ENCODE data around the gene S100A14. TPM values are rescaled to one million over a fixed set of nuclear protein-coding genes. Genes with fewer than 3 reads are reported as not detected.

The S100A14 gene
- total and polyA plus RNA-seq, 2 of the 13 experiments (the other 11 are each of a cell fraction or from before 2014, with no cell fraction given), result 1.4 to 7.7 TPM

DNA sequence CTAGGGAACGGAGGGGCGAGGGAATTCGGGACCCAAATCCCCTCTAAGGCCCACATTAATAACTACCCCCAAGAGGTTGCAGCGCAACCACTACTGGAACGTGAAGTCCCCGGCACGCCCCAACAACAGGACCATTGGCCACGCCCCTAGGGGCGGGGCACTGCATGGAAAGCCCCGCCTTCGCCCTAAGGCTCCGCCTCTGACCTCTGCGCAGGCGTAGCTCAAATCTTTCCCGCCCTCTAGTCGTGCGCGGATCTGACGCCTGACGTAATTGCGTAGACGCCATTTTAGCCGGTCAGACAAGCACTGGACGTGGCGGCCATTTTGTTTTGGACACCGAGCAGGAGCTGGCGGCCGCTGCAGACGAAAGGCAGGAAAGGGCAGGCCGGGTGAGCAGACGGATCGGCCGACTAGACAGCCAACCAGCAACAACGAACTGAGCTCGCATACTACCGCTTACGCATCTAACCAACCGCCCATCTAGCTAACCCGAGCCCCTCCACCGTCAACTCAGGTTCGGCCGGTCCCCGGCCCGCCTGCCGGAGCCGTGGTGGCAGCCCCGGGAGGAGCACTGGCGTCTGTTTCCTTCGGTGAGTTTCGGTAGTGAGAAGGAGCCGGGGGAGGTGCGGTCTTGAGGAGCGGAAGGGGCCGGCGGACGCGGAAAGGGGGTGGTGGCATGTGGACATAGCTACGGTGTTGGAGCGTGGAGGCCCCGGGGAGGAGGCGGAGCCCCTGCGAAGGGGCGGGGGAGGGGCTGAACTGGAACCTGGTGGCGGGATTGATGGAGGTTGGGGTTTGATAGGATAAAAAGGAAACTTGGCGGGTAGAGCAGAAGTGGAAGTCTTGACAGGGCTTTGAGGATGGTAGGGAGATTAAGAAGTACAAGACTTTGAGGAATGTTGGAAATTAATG lies 17.9 kb upstream of the S100A14 start, which contains the start of gene CHTOP (continued):
- TF ChIP-seq, protein P1, sequence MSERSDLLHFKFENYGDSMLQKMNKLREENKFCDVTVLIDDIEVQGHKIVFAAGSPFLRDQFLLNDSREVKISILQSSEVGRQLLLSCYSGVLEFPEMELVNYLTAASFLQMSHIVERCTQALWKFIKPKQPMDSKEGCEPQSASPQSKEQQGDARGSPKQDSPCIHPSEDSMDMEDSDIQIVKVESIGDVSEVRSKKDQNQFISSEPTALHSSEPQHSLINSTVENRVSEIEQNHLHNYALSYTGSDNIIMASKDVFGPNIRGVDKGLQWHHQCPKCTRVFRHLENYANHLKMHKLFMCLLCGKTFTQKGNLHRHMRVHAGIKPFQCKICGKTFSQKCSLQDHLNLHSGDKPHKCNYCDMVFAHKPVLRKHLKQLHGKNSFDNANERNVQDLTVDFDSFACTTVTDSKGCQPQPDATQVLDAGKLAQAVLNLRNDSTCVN (CRISPR knock-in tag; IDR thresholded peaks at IDR 0.05; ENCODE audit: borderline replicate concordance), result no peak; the same call in 1 of the 2 replicates
- TF ChIP-seq, protein P2, sequence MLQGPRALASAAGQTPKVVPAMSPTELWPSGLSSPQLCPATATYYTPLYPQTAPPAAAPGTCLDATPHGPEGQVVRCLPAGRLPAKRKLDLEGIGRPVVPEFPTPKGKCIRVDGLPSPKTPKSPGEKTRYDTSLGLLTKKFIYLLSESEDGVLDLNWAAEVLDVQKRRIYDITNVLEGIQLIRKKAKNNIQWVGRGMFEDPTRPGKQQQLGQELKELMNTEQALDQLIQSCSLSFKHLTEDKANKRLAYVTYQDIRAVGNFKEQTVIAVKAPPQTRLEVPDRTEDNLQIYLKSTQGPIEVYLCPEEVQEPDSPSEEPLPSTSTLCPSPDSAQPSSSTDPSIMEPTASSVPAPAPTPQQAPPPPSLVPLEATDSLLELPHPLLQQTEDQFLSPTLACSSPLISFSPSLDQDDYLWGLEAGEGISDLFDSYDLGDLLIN (CRISPR knock-in tag; IDR thresholded peaks at IDR 0.05; ENCODE audit: borderline replicate concordance), result no peak
- no peak for TF ChIP-seq ZNF121 (CRISPR knock-in tag; IDR thresholded peaks at IDR 0.05)
- peak; percentile 71; the same call in 1 of the 2 replicates for TF ChIP-seq ARHGAP35 (CRISPR knock-in tag; IDR thresholded peaks at IDR 0.05; ENCODE audit: borderline replicate concordance)
- peak; percentile 98 for TF ChIP-seq AGO1 (IDR thresholded peaks at IDR 0.05; ENCODE audit: low read depth, low read length, poor library complexity, severe bottlenecking)
- peak; percentile 74; the same call in 1 of the 2 replicates for TF ChIP-seq ZNF614 (CRISPR knock-in tag; IDR thresholded peaks at IDR 0.05; ENCODE audit: borderline replicate concordance)
- TF ChIP-seq ZNF17 (CRISPR knock-in tag; IDR thresholded peaks at IDR 0.05), result no peak
- TF ChIP-seq, protein P3, sequence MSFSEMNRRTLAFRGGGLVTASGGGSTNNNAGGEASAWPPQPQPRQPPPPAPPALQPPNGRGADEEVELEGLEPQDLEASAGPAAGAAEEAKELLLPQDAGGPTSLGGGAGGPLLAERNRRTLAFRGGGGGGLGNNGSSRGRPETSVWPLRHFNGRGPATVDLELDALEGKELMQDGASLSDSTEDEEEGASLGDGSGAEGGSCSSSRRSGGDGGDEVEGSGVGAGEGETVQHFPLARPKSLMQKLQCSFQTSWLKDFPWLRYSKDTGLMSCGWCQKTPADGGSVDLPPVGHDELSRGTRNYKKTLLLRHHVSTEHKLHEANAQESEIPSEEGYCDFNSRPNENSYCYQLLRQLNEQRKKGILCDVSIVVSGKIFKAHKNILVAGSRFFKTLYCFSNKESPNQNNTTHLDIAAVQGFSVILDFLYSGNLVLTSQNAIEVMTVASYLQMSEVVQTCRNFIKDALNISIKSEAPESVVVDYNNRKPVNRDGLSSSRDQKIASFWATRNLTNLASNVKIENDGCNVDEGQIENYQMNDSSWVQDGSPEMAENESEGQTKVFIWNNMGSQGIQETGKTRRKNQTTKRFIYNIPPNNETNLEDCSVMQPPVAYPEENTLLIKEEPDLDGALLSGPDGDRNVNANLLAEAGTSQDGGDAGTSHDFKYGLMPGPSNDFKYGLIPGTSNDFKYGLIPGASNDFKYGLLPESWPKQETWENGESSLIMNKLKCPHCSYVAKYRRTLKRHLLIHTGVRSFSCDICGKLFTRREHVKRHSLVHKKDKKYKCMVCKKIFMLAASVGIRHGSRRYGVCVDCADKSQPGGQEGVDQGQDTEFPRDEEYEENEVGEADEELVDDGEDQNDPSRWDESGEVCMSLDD (CRISPR knock-in tag; IDR thresholded peaks at IDR 0.05; ENCODE audit: borderline replicate concordance), result no peak
- 0 out of 2 replicates have a peak, but pooled peaks have one; percentile 10 for TF ChIP-seq ZMYM3 (CRISPR knock-in tag; IDR thresholded peaks at IDR 0.05)
- no peak for TF ChIP-seq ZNF251 (CRISPR knock-in tag; IDR thresholded peaks at IDR 0.05)
- no peak for TF ChIP-seq ATRX (CRISPR knock-in tag; IDR thresholded peaks at IDR 0.05; ENCODE audit: borderline replicate concordance)
- TF ChIP-seq ETV5 (CRISPR knock-in tag; IDR thresholded peaks at IDR 0.05; ENCODE audit: borderline replicate concordance), result peak; percentile 22; the same call in 1 of the 2 replicates
- peak; percentile 55; the same call in 1 of the 2 replicates for TF ChIP-seq ZNF451 (CRISPR knock-in tag; IDR thresholded peaks at IDR 0.05)
- peak; percentile 68; the same call in 1 of the 2 replicates for TF ChIP-seq KMT2B (CRISPR knock-in tag; IDR thresholded peaks at IDR 0.05)
- TF ChIP-seq, protein P4, sequence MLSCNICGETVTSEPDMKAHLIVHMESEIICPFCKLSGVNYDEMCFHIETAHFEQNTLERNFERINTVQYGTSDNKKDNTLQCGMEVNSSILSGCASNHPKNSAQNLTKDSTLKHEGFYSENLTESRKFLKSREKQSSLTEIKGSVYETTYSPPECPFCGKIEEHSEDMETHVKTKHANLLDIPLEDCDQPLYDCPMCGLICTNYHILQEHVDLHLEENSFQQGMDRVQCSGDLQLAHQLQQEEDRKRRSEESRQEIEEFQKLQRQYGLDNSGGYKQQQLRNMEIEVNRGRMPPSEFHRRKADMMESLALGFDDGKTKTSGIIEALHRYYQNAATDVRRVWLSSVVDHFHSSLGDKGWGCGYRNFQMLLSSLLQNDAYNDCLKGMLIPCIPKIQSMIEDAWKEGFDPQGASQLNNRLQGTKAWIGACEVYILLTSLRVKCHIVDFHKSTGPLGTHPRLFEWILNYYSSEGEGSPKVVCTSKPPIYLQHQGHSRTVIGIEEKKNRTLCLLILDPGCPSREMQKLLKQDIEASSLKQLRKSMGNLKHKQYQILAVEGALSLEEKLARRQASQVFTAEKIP (CRISPR knock-in tag; IDR thresholded peaks at IDR 0.05; ENCODE audit: borderline replicate concordance), result no peak
- TF ChIP-seq NRL (CRISPR knock-in tag; IDR thresholded peaks at IDR 0.05; ENCODE audit: borderline replicate concordance), result peak; percentile 96
- no peak for TF ChIP-seq ZNF577 (CRISPR knock-in tag; IDR thresholded peaks at IDR 0.05; ENCODE audit: borderline replicate concordance, low read depth)
- TF ChIP-seq SOX6 (IDR thresholded peaks at IDR 0.05), result no peak
- TF ChIP-seq SOX6 (CRISPR knock-in tag; IDR thresholded peaks at IDR 0.05), result peak; percentile 67; the same call in 1 of the 2 replicates
- TF ChIP-seq ZNF530 (CRISPR knock-in tag; IDR thresholded peaks at IDR 0.05; ENCODE audit: low read depth), result no peak
- TF ChIP-seq ATF7 (IDR thresholded peaks at IDR 0.05), result peak; percentile 77
- peak; percentile 88 for TF ChIP-seq ATF7 (CRISPR knock-in tag; IDR thresholded peaks at IDR 0.05)

Data from HepG2 (cell line).